Type B pancreatic cell (in vitro differentiated cells): ENCODE results near the gene MYL4. TPM values are rescaled to one million over a fixed set of nuclear protein-coding genes. Genes with fewer than 3 reads are reported as not detected.

ENCODE experiments used
- DNase-seq: peaks from one replicate; pipeline ENCODE4 v3.0.0; 2021; ENCODE audit warnings: mixed read lengths; ENCODE audit not compliant: unreplicated experiment; ENCODE audit errors: extremely low spot score
- H3K27ac Mint-ChIP-seq: 2 replicates; pipeline ENCODE4 v1.8.0; 2021; ENCODE audit warnings: mild to moderate bottlenecking, mixed read lengths
- H3K27me3 Mint-ChIP-seq: 2 replicates; pipeline ENCODE4 v1.8.0; 2021; ENCODE audit warnings: mixed read lengths
- H3K36me3 Mint-ChIP-seq: 2 replicates; pipeline ENCODE4 v1.8.0; 2021; ENCODE audit warnings: mixed read lengths
- H3K4me1 Mint-ChIP-seq: one replicate; pipeline ENCODE4 v1.8.0; 2021; ENCODE audit warnings: mixed read lengths; ENCODE audit not compliant: unreplicated experiment
- H3K4me3 Mint-ChIP-seq: 2 replicates; pipeline ENCODE4 v1.8.0; 2021; ENCODE audit warnings: mild to moderate bottlenecking, mixed read lengths
- H3K9me3 Mint-ChIP-seq: 2 replicates; pipeline ENCODE4 v1.8.0; 2021; ENCODE audit warnings: mixed read lengths
- CTCF ChIP-seq: fragments of 200-600 bp; sonication (generic); conservative IDR thresholded peaks from 2 replicates; pipeline ENCODE4 v1.5.0; 2021; ENCODE audit warnings: antibody characterized with exemption, mild to moderate bottlenecking
- total RNA-seq: library from RNA; stranded (reverse); gene quantifications from 2 replicates; pipeline ENCODE4 v1.2.1, GENCODE V29; 2021; ENCODE audit warnings: low replicate concordance

Gene MYL4
- total RNA-seq, 1 donor from 2014 or later = 5.1 TPM

- no peak for DNase-seq
- no peak for TF ChIP-seq CTCF
- H3K27ac Mint-ChIP-seq = no peak overlapping the region
- H3K27me3 Mint-ChIP-seq = peaks cover 3% of the 10 kb centered on the region
- peaks cover 27% of the 10 kb centered on the region for H3K4me1 Mint-ChIP-seq
- H3K9me3 Mint-ChIP-seq = no peaks in the 10 kb centered on the region
- H3K36me3 Mint-ChIP-seq = peaks cover 10% of the 10 kb centered on the region
- peak overlapping the region; percentile 97 for H3K4me3 Mint-ChIP-seq
These were observed 18.9 kb upstream of the MYL4 start for GRCh38 chr17:47190243-47190642.

GRCh38 chr17:47190770-47191169, 18.4 kb upstream of the MYL4 start:
- Mint-ChIP-seq H3K27me3 (peaks cover 3% of the 10 kb centered on the region), H3K4me3 (no peak overlapping the region), H3K36me3 (peaks cover 10% of the 10 kb centered on the region), H3K4me1 (peaks cover 26% of the 10 kb centered on the region), H3K9me3 (peaks cover 3% of the 10 kb centered on the region), H3K27ac (peak overlapping the region; percentile 25)
- no peak for DNase-seq
- TF ChIP-seq CTCF = no peak

- Mint-ChIP-seq H3K27me3 (peaks cover 3% of the 10 kb centered on the region), H3K27ac (no peak overlapping the region)
These were observed 16.6 kb upstream of the MYL4 start for GRCh38 chr17:47192554-47192953.

GRCh38 chr17:47193931-47194511, 15.1 kb upstream of the MYL4 start:
- no peak for DNase-seq
- H3K4me3 Mint-ChIP-seq = no peak overlapping the region
- TF ChIP-seq CTCF = no peak
- H3K27me3 Mint-ChIP-seq = peaks cover 3% of the 10 kb centered on the region
- H3K9me3 Mint-ChIP-seq = peaks cover 5% of the 10 kb centered on the region
- H3K27ac Mint-ChIP-seq = no peak overlapping the region
- H3K36me3 Mint-ChIP-seq = no peaks in the 10 kb centered on the region
- peaks cover 13% of the 10 kb centered on the region for H3K4me1 Mint-ChIP-seq

More at GRCh38 chr17:47192554-47192953, 16.6 kb upstream of the MYL4 start:
- peaks cover 5% of the 10 kb centered on the region for H3K9me3 Mint-ChIP-seq
- no peak overlapping the region for H3K4me3 Mint-ChIP-seq
- H3K4me1 Mint-ChIP-seq = peaks cover 17% of the 10 kb centered on the region
- no peak for TF ChIP-seq CTCF
- DNase-seq = no peak
- H3K36me3 Mint-ChIP-seq = no peaks in the 10 kb centered on the region

- Mint-ChIP-seq H3K4me3 (no peak overlapping the region), H3K4me1 (peaks cover under 1% of the 10 kb centered on the region), H3K36me3 (no peaks in the 10 kb centered on the region), H3K27ac (no peak overlapping the region), H3K27me3 (peaks cover 3% of the 10 kb centered on the region), H3K9me3 (peaks cover 5% of the 10 kb centered on the region)
- DNase-seq = no peak
- no peak for TF ChIP-seq CTCF
These were observed 11.3 kb upstream of the MYL4 start for GRCh38 chr17:47197821-47198220.
